Skeletal muscle tissue (tissue), 4 donors: ENCODE results near the gene OR10G3. TPM values are rescaled to one million over a fixed set of nuclear protein-coding genes. Genes with fewer than 3 reads are reported as not detected.

Experiments used
- H3K27ac ChIP-seq: one replicate; pipeline ENCODE4 v1.7.0; 2013; ENCODE audit warnings: mild to moderate bottlenecking, low read depth, low read length, inconsistent platforms
- H3K27me3 ChIP-seq, 3 donors: one replicate each; pipeline ENCODE4 v1.7.0; 2013; ENCODE audit warnings: low read length in 3 of 3; ENCODE audit not compliant: control insufficient read depth in 3 of 3, insufficient read depth in 3 of 3
- H3K36me3 ChIP-seq, 3 donors: one replicate each; pipeline ENCODE4 v1.7.0; 2013; ENCODE audit warnings: low read length in 3 of 3; ENCODE audit not compliant: control insufficient read depth in 3 of 3, insufficient read depth in 3 of 3
- H3K4me1 ChIP-seq, 3 donors: one replicate each; pipeline ENCODE4 v1.7.0; 2013; ENCODE audit warnings: low read length in 3 of 3, mild to moderate bottlenecking in 3 of 3; ENCODE audit not compliant: control insufficient read depth in 3 of 3, insufficient read depth in 3 of 3
- H3K4me3 ChIP-seq, 3 donors: one replicate each; pipeline ENCODE4 v1.7.0; 2013; ENCODE audit warnings: low read length in 3 of 3
- H3K9ac ChIP-seq, 3 donors: one replicate each; pipeline ENCODE4 v1.7.0; 2013; ENCODE audit warnings: low read length in 3 of 3, mild to moderate bottlenecking in 3 of 3, moderate library complexity in 2 of 3, low read depth in 1 of 3
- H3K9me3 ChIP-seq, 3 donors: one replicate each; pipeline ENCODE4 v1.7.0; 2013; ENCODE audit warnings: low read length in 3 of 3; ENCODE audit not compliant: control insufficient read depth in 3 of 3
- total RNA-seq: library from RNA; depleted of rRNA; stranded (reverse); fragments of >200 nt; gene quantifications from one replicate; pipeline ENCODE4 v1.2.3, GENCODE V29; 2014
- donor health status: Osteomylitis.

The OR10G3 gene
- total RNA-seq, 1 donor from 2014 or later: not detected

DNA sequence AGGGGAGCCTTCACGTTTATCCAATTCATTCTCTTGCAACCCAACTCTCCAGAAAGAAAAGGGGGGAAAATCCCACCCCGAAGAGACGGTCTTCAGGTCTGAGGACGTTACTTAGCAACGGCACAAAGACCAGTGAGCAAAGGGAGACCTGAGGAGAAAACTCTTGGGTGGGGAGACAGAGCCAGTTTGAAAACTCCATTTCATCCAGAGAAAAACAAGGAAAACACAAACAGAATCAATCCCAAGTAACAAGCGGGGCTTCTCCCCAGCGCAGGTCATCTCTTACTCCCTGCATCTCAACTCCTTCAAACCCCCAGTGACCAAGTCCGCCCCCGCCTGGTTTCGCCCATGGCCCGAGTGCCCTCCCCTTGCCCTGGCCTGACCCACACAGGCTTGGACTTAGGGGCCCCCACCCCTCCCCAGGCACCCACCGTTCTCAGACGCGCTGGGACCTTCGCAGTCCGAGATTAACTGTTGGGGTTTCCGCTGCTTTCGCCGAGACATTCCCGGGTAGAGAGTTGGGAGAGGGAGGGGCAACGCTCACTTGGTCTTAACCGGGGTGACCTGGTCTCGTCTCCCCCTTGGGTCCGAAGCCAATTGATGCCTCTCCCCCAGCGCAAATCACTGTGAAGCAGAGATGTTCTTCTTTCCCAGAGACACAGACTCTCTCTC lies 43.3 kb downstream of the OR10G3 start:
- Histone ChIP-seq H3K4me3 (peak overlapping the region; percentile 9 to 54 (median 11)), H3K9ac (peak overlapping the region in 1 of 3 donors; percentile 54), H3K27ac (no peak overlapping the region), H3K27me3 (peaks cover 21 to 39% (median 32%) of the 10 kb centered on the region in 3 donors), H3K9me3 (no peaks in the 10 kb centered on the region), H3K4me1 (peaks cover 4 to 9% (median 6%) of the 10 kb centered on the region in 3 donors), H3K36me3 (no peaks in the 10 kb centered on the region)

- peaks cover 21 to 39% (median 32%) of the 10 kb centered on the region in 3 donors for H3K27me3 ChIP-seq
- no peak overlapping the region for H3K27ac ChIP-seq
- H3K9me3 ChIP-seq: no peaks in the 10 kb centered on the region
- peak overlapping the region in 1 of 3 donors; percentile 54 for H3K9ac ChIP-seq
- no peaks in the 10 kb centered on the region for H3K36me3 ChIP-seq
- H3K4me3 ChIP-seq: no peak overlapping the region
- H3K4me1 ChIP-seq: peaks cover 4 to 9% (median 6%) of the 10 kb centered on the region in 3 donors
Observed at GRCh38 chr14:21535545-21536417, 44.1 kb downstream of the OR10G3 start.

DNA sequence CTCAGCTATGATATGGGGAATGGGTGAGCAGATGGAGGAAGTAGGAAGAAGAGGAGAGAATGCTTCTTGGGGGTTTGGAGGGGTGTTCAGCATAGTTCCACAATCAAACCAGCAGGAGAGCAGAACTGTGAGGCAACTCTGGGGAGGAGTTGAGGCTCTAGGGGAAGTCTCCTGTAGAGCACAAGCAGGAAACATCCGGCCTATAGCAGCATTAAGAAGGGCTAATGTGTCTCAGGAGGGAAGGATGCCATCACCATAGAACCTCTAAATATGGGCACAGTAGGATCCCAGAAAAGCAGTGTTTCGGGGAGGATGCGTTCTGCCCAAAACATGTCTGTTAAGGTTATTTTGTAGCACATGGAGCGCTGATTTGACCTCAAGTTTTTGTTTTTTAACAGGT lies 45.3 kb downstream of the OR10G3 start:
- peaks cover 4 to 9% (median 6%) of the 10 kb centered on the region in 3 donors for H3K4me1 ChIP-seq
- H3K9me3 ChIP-seq: no peaks in the 10 kb centered on the region
- H3K9ac ChIP-seq: no peak overlapping the region
- no peak overlapping the region for H3K4me3 ChIP-seq
- H3K27me3 ChIP-seq: peaks cover 20 to 39% (median 32%) of the 10 kb centered on the region in 3 donors
- H3K27ac ChIP-seq: no peak overlapping the region
- no peaks in the 10 kb centered on the region for H3K36me3 ChIP-seq

DNA sequence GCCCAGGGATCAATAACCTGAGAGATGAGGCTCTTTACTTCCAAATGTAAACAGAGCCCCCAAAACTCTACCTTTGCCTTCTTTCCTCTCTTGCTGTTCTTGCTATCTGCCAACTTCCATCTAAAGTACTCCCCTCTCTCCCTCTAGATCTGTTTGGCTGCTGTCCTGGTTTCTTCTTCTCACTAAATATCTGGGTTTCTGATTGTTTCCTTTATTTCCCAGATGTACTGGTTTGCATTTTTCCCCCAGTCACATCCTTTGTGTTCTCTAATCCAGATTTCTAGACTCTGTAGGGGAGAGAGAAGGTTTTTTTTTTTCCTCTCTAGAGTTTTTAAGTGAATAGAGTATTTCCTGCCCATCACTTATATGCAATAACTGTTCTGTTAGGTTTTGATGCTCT lies 46.6 kb downstream of the OR10G3 start:
- Histone ChIP-seq H3K27ac (no peak overlapping the region), H3K9me3 (no peaks in the 10 kb centered on the region), H3K4me1 (peaks cover 4 to 9% (median 6%) of the 10 kb centered on the region in 3 donors), H3K4me3 (no peak overlapping the region), H3K36me3 (no peaks in the 10 kb centered on the region), H3K27me3 (peaks cover 11 to 33% (median 28%) of the 10 kb centered on the region in 3 donors), H3K9ac (no peak overlapping the region)

- Histone ChIP-seq H3K9me3 (no peaks in the 10 kb centered on the region), H3K36me3 (no peaks in the 10 kb centered on the region), H3K9ac (no peak overlapping the region), H3K4me3 (no peak overlapping the region), H3K4me1 (peaks cover 0 to 2% (median 2%) of the 10 kb centered on the region in 3 donors), H3K27me3 (peaks cover under 1 to 5% (median 4%) of the 10 kb centered on the region in 3 donors), H3K27ac (no peak overlapping the region)
Observed at GRCh38 chr14:21529515-21529914, 50.4 kb downstream of the OR10G3 start.

DNA sequence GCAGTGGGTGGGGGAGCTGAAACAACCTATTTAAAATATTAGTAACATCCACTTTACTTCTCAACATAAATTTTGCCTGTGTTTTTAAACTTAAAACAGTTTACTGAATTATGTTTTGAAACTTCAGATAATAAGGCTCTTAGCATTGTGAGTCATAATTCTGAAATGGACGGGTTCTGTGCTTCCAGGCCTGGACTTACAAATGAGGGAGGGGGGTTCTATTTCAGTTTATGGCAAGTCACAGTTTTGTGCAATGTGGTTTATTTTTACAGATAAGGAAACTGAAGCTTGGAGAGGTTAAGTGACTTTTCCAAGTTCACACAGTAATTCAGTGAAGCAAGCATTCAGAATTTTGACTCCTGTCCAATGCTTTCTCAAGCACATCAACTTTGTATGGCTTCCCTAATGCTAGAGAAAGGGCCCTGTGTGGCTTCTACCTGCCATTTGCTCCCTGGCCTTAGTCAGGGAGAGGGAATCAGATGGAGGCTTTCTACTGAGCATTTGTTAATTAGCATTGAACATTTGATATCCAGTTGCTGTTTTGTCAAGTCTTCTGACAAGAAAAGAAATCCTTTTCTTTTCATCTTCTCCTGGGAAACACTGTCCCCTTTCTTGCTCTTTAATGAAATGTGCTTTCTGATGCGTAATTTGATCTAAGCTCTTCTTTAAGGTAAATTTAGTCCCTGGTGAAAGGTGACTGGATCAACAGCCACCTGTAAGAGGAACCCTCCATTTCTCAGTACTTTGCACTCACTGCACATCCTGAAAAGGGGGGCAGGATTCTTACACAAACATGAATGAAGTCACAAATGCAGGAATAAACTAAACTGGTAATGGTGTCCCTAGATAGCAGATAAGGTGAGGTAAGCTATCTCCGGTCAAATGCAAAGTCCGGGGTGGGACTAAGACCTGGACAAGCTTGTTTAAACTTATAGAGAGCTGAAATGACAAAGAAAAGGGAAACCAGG lies 51.2 kb downstream of the OR10G3 start:
- no peaks in the 10 kb centered on the region for H3K27me3 ChIP-seq
- H3K4me1 ChIP-seq: peaks cover 0 to 2% (median 2%) of the 10 kb centered on the region in 3 donors
- no peaks in the 10 kb centered on the region for H3K9me3 ChIP-seq
- no peak overlapping the region for H3K4me3 ChIP-seq
- no peaks in the 10 kb centered on the region for H3K36me3 ChIP-seq
- H3K9ac ChIP-seq: no peak overlapping the region
- no peak overlapping the region for H3K27ac ChIP-seq

DNA sequence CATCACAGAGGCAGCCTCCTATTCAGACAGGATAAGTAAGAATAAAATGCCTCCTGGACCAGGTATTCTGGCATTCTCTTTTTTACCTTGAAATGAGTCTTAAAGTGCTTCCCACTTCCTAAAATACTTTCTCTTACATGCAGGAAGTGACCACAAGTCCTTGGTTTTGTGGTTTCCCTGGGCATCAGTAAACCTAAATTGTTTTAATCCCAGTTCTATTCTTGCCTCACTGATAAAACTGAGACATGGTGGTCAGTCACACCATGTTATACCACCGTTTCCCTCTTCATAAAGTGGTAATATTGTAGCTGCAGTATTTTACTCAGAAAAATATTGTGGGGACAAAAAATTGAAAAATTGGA lies 52.6 kb downstream of the OR10G3 start:
- Histone ChIP-seq H3K4me3 (no peak overlapping the region), H3K36me3 (no peaks in the 10 kb centered on the region), H3K4me1 (peaks cover 0 to 2% (median 2%) of the 10 kb centered on the region in 3 donors)

GRCh38 chr14:21526672-21527317 lies 53.1 kb downstream of the OR10G3 start:
- Histone ChIP-seq H3K36me3 (no peaks in the 10 kb centered on the region), H3K4me3 (peak overlapping the region; percentile 58 to 71 (median 69)), H3K27me3 (peaks cover 0 to 4% (median 0%) of the 10 kb centered on the region in 3 donors), H3K4me1 (peaks cover 0 to 2% (median 2%) of the 10 kb centered on the region in 3 donors), H3K9ac (peak overlapping the region in 2 of 3 donors; percentile 20 to 68), H3K9me3 (no peaks in the 10 kb centered on the region), H3K27ac (no peak overlapping the region)

More for the DNA sequence above, 52.6 kb downstream of the OR10G3 start:
- Histone ChIP-seq H3K9ac (no peak overlapping the region), H3K27me3 (peaks cover 0 to 4% (median 0%) of the 10 kb centered on the region in 3 donors), H3K9me3 (no peaks in the 10 kb centered on the region), H3K27ac (no peak overlapping the region)
